Renal pelvis (tissue), 4 donors: ENCODE measurements around the gene ENTPD5. TPM values are rescaled to one million over a fixed set of nuclear protein-coding genes. Genes with fewer than 3 reads are reported as not detected.
"Not testable (repeated sequence)": the region's sequence is repeated elsewhere in the genome, so short reads cannot be mapped to it uniquely, and the experiment has no call there.

Source experiments
- DNase-seq: peaks from one replicate; pipeline ENCODE4 v3.0.0-alpha.2; 2013
- polyA plus RNA-seq, 3 donors: library from polyadenylated mRNA; unstranded; fragments of 120-200 nt; gene quantifications; one replicate each; pipeline ENCODE4 v1.2.1, GENCODE V29; 2013; ENCODE audit not compliant: insufficient read length in 3 of 3

ENTPD5 gene
- polyA plus RNA-seq, 3 donors = 50.3 to 72.1 (median 69.6) TPM

- DNase-seq = no peak
Observed at GRCh38 chr14:74015176-74015575, 3.9 kb downstream of the ENTPD5 start.

GRCh38 chr14:74014299-74014698 lies 4.8 kb downstream of the ENTPD5 start:
- DNase-seq = no peak

GRCh38 chr14:74008843-74009499 lies 10.1 kb downstream of the ENTPD5 start:
- DNase-seq = no peak

GRCh38 chr14:74005664-74006063 lies 13.4 kb downstream of the ENTPD5 start:
- DNase-seq = not testable (repeated sequence)

- no peak for DNase-seq
Observed at GRCh38 chr14:73998726-73999125, 20.4 kb downstream of the ENTPD5 start.

- DNase-seq = no peak
Observed at GRCh38 chr14:73997944-73998447, 21.1 kb downstream of the ENTPD5 start.

GRCh38 chr14:73997108-73997943 lies 21.8 kb downstream of the ENTPD5 start:
- DNase-seq = no peak

- DNase-seq = no peak
Observed at GRCh38 chr14:73996731-73997107, 22.4 kb downstream of the ENTPD5 start.

- no peak for DNase-seq
Observed at GRCh38 chr14:73995977-73996378, 23.1 kb downstream of the ENTPD5 start.

- not testable (repeated sequence) for DNase-seq
Observed at GRCh38 chr14:73994926-73995325, 24.2 kb downstream of the ENTPD5 start.

- no peak for DNase-seq
Observed at GRCh38 chr14:73991092-73991491, 28.0 kb downstream of the ENTPD5 start.

- DNase-seq = not testable (repeated sequence)
Observed at GRCh38 chr14:73988656-73989055, 30.4 kb downstream of the ENTPD5 start.

- DNase-seq = no peak
Observed at GRCh38 chr14:73988065-73988464, 31.0 kb downstream of the ENTPD5 start.

GRCh38 chr14:73977896-73978295 lies 41.2 kb downstream of the ENTPD5 start:
- no peak for DNase-seq

- DNase-seq = no peak
Observed at GRCh38 chr14:73976125-73976524, 43.0 kb downstream of the ENTPD5 start.

GRCh38 chr14:73973497-73973896 lies 45.6 kb downstream of the ENTPD5 start:
- no peak for DNase-seq

- no peak for DNase-seq
Observed at GRCh38 chr14:73968885-73969284, 50.2 kb downstream of the ENTPD5 start.

GRCh38 chr14:73965216-73965615 lies 53.9 kb downstream of the ENTPD5 start:
- no peak for DNase-seq

GRCh38 chr14:73961192-73961591 lies 57.9 kb downstream of the ENTPD5 start:
- DNase-seq = no peak

GRCh38 chr14:73958591-73958990 lies 60.5 kb downstream of the ENTPD5 start:
- no peak for DNase-seq

GRCh38 chr14:73955674-73956073 lies 63.4 kb downstream of the ENTPD5 start:
- DNase-seq = no peak

- DNase-seq = no peak
Observed at GRCh38 chr14:73953731-73954130, 65.4 kb downstream of the ENTPD5 start.
